ENCODE results near the gene PACRG. TPM values are rescaled to one million over a fixed set of nuclear protein-coding genes. Genes with fewer than 3 reads are reported as not detected.

PACRG gene
- total RNA-seq, 2 experiments from 2014 or later, result 0.66 to 0.81 TPM

DNA sequence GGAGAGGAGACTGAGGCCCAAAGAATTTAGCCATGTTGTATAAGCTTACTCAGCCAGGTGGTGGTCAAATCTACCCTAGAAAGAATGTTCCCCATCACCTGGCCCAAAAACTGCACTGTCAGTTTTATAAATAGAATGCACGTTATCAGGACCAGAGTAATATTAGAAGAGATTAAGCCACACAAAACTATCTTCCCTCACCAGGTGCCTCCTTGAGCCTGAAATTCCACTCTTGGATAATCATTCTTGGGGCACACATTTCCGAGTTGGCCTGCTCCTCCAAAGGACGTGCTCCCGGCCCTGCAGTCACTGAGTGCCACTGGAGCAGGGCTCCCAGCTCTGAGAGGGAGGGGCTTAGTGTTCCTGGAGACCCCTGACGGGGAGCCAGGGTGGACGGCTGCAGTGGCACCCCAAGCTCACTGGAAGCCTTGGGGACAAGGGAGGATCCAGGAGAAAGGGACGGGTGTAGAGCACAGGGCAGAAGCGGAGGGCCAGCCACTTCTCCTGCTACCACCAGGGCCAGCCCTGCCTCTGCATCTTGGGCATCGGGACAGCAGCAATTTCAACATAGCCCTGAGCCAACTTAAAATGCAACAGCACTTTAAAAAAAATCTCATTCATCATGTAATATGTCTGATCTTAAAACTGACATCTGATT lies 525.9 kb downstream of the PACRG start:
- intact Hi-C loops (cut with DNase I, micrococcal nuclease), result no loop called here
- H3K27ac Mint-ChIP-seq, result no peak overlapping the region
- ChIA-PET POLR2A (no interaction called here), CTCF (no interaction called here)
- TF ChIP-seq, protein P1, sequence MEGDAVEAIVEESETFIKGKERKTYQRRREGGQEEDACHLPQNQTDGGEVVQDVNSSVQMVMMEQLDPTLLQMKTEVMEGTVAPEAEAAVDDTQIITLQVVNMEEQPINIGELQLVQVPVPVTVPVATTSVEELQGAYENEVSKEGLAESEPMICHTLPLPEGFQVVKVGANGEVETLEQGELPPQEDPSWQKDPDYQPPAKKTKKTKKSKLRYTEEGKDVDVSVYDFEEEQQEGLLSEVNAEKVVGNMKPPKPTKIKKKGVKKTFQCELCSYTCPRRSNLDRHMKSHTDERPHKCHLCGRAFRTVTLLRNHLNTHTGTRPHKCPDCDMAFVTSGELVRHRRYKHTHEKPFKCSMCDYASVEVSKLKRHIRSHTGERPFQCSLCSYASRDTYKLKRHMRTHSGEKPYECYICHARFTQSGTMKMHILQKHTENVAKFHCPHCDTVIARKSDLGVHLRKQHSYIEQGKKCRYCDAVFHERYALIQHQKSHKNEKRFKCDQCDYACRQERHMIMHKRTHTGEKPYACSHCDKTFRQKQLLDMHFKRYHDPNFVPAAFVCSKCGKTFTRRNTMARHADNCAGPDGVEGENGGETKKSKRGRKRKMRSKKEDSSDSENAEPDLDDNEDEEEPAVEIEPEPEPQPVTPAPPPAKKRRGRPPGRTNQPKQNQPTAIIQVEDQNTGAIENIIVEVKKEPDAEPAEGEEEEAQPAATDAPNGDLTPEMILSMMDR (IDR thresholded peaks at IDR 0.05), result no peak
- H3K9me3 Mint-ChIP-seq, result no peaks in the 10 kb centered on the region
- peaks cover 0 to 6% of the 10 kb centered on the region in 2 experiments for H3K27me3 ChIP-seq (ENCODE audit: control insufficient read depth in 1 of 2, insufficient read depth in 2 of 2, low read length in 2 of 2)
- H3K4me1 Mint-ChIP-seq (ENCODE audit: low read depth), result no peaks in the 10 kb centered on the region
- peaks cover 5% of the 10 kb centered on the region for H3K27me3 Mint-ChIP-seq
- no peaks in the 10 kb centered on the region for H3K36me3 Mint-ChIP-seq (ENCODE audit: low read depth)
- no peaks in the 10 kb centered on the region for H3K36me3 ChIP-seq (ENCODE audit: insufficient read depth, low read length)
- no peak overlapping the region for H3K4me3 Mint-ChIP-seq
- no peaks in the 10 kb centered on the region for H3K9me3 ChIP-seq (ENCODE audit: control insufficient read depth in 1 of 2, insufficient read depth in 1 of 2, low read length in 2 of 2)
- ATAC-seq (ENCODE audit: poor library complexity) (no peak), DNase-seq (no peak)
- no peak overlapping the region for H3K4me3 ChIP-seq (ENCODE audit: low read length)
- no peak overlapping the region for H3K27ac ChIP-seq (ENCODE audit: low read depth in 1 of 2, low read length in 2 of 2)
- no peaks in the 10 kb centered on the region for H3K4me1 ChIP-seq (ENCODE audit: insufficient read depth, low read length)

DNA sequence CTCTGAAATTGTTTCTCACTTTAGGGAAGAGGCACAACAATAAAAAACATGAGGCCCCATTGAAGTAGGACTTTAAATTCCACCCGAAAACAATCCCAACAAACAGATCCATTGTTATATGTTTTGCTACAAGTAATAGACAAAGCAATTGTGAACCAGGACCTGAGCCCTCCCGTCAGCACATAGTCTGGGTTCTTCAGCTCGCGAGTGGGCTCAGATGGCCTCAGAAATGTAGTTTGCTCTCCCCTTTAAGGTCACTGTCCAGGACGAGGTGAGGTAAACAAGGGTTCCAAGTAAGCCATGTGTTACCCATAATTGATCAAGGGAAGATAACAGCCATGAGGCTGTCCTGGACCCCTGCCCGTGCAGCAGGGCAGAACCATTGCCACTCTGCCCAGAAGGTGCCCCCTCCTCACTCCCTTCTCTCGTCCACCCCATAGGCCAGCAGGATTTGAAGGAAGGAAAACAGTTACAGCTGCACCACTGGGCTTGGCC lies 526.6 kb downstream of the PACRG start:
- Mint-ChIP-seq H3K4me3 (no peak overlapping the region), H3K9me3 (no peaks in the 10 kb centered on the region), H3K27ac (no peak overlapping the region), H3K4me1 (ENCODE audit: low read depth) (no peaks in the 10 kb centered on the region), H3K36me3 (ENCODE audit: low read depth) (no peaks in the 10 kb centered on the region), H3K27me3 (peaks cover 8% of the 10 kb centered on the region)
- no peak overlapping the region for H3K4me3 ChIP-seq (ENCODE audit: low read length)
- TF ChIP-seq, protein P1 (IDR thresholded peaks at IDR 0.05), result no peak
- peaks cover 0 to 6% of the 10 kb centered on the region in 2 experiments for H3K27me3 ChIP-seq (ENCODE audit: control insufficient read depth in 1 of 2, insufficient read depth in 2 of 2, low read length in 2 of 2)
- no peaks in the 10 kb centered on the region for H3K36me3 ChIP-seq (ENCODE audit: insufficient read depth, low read length)
- ChIA-PET CTCF (no interaction called here), POLR2A (no interaction called here)
- no peaks in the 10 kb centered on the region for H3K9me3 ChIP-seq (ENCODE audit: control insufficient read depth in 1 of 2, insufficient read depth in 1 of 2, low read length in 2 of 2)
- H3K27ac ChIP-seq (ENCODE audit: low read depth in 1 of 2, low read length in 2 of 2), result no peak overlapping the region
- H3K4me1 ChIP-seq (ENCODE audit: insufficient read depth, low read length), result no peaks in the 10 kb centered on the region
- DNase-seq (no peak), ATAC-seq (ENCODE audit: poor library complexity) (no peak)
- intact Hi-C loops (cut with DNase I, micrococcal nuclease), result no loop called here

DNA sequence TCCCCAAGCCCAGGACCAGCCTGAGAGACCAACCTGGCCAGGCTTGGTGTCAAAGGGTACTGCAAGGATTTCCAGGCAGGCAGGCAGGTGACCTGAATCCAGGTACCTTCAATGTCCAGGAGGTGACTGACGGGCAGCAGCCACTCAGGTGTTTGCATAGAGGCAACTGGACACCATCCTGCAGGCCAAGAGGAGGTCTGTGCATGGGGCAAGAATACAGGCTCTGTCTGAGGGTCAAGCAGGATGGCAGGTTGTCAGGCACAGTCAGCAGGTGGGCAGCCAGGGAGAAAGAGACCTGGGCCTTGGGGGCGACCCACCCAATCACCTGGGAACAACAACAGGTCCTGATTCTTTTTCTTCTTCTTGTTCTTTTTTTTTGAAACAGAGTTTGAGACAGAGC lies 527.5 kb downstream of the PACRG start:
- TF ChIP-seq, protein P1 (IDR thresholded peaks at IDR 0.05), result no peak
- no peak for ATAC-seq (ENCODE audit: poor library complexity)
- CTCF ChIA-PET, result no interaction called here
- Histone ChIP-seq H3K27me3 (ENCODE audit: control insufficient read depth in 1 of 2, insufficient read depth in 2 of 2, low read length in 2 of 2) (peaks cover 0 to 6% of the 10 kb centered on the region in 2 experiments), H3K27ac (ENCODE audit: low read depth in 1 of 2, low read length in 2 of 2) (no peak overlapping the region), H3K36me3 (ENCODE audit: insufficient read depth, low read length) (no peaks in the 10 kb centered on the region), H3K4me1 (ENCODE audit: insufficient read depth, low read length) (peaks cover 4% of the 10 kb centered on the region), H3K9me3 (ENCODE audit: control insufficient read depth in 1 of 2, insufficient read depth in 1 of 2, low read length in 2 of 2) (no peaks in the 10 kb centered on the region), H3K4me3 (ENCODE audit: low read length) (no peak overlapping the region)
- Mint-ChIP-seq H3K9me3 (no peaks in the 10 kb centered on the region), H3K36me3 (ENCODE audit: low read depth) (no peaks in the 10 kb centered on the region), H3K4me1 (ENCODE audit: low read depth) (no peaks in the 10 kb centered on the region), H3K27ac (no peak overlapping the region), H3K27me3 (peaks cover 8% of the 10 kb centered on the region), H3K4me3 (no peak overlapping the region)
- intact Hi-C loops (cut with DNase I, micrococcal nuclease), result no loop called here
- DNase-seq, result no peak
- POLR2A ChIA-PET, result no interaction called here
